NT2/D1 (cell line): Measurements from ENCODE around the gene EPHB4.

ENCODE experiments used
- DNase-seq: peaks from one replicate; pipeline ENCODE4 v3.0.0-alpha.2; 2011; ENCODE audit warnings: low read depth, low spot score
- H3K27me3 ChIP-seq: 2 replicates; pipeline ENCODE4 v1.6.0; 2011; ENCODE audit warnings: mild to moderate bottlenecking; ENCODE audit not compliant: insufficient read length, insufficient read depth
- H3K36me3 ChIP-seq: 2 replicates; pipeline ENCODE4 v1.6.1; 2011; ENCODE audit warnings: mild to moderate bottlenecking, low read length, mixed read lengths; ENCODE audit not compliant: insufficient read depth, insufficient read length
- H3K4me1 ChIP-seq: 2 replicates; pipeline ENCODE4 v1.5.1; 2011; ENCODE audit not compliant: insufficient read depth, insufficient read length
- H3K4me3 ChIP-seq: 2 replicates; pipeline ENCODE4 v1.5.1; 2011; ENCODE audit warnings: low read depth; ENCODE audit not compliant: insufficient read length
- H3K9ac ChIP-seq: 2 replicates; pipeline ENCODE4 v1.6.0; 2011; ENCODE audit warnings: low read depth; ENCODE audit not compliant: insufficient read length
- H3K9me3 ChIP-seq: 2 replicates; pipeline ENCODE4 v1.5.1; 2011; ENCODE audit warnings: mild to moderate bottlenecking, low read length; ENCODE audit not compliant: insufficient read depth
- SUZ12 ChIP-seq: IDR thresholded peaks from 2 replicates; pipeline ENCODE4 v1.6.1; 2011; ENCODE audit not compliant: insufficient read length, insufficient read depth; ENCODE audit errors: extremely low read depth
- YY1 ChIP-seq: IDR thresholded peaks from 2 replicates; pipeline ENCODE4 v1.6.1; 2011; ENCODE audit not compliant: insufficient read length, insufficient read depth
- ZNF274 ChIP-seq: IDR thresholded peaks from 2 replicates; pipeline ENCODE4 v1.6.1; 2011; ENCODE audit warnings: mild to moderate bottlenecking, low read depth, low read length

EPHB4 gene

DNA sequence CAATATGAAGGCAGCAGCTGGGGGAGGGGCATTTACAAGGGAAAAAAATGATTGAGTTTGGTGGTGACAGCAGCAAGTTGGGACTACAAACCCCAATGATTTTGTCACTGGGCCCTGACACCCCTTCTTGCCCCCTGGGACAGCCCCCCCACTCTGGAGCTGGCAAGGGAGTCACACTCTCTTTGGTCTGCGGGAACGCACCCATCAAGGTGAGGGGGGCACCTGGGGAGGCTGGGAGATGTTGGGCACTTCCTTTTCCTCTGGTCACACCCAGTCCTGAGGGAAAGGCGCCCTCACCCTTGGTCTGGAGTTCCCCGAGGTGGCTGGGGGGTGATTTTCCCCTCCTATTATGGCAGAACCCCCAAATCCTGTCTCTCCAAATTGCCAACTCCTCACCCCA, 24.4 kb downstream of the EPHB4 start:
- H3K36me3 ChIP-seq: peaks cover 44% of the 10 kb centered on the region
- DNase-seq: no peak
- no peak for TF ChIP-seq ZNF274
- no peak for TF ChIP-seq YY1
- no peak for TF ChIP-seq SUZ12
- no peak overlapping the region for H3K4me3 ChIP-seq
- peak overlapping the region; percentile 23 for H3K9ac ChIP-seq
- H3K4me1 ChIP-seq: peaks cover 23% of the 10 kb centered on the region
- no peaks in the 10 kb centered on the region for H3K27me3 ChIP-seq
- H3K9me3 ChIP-seq: no peaks in the 10 kb centered on the region

DNA sequence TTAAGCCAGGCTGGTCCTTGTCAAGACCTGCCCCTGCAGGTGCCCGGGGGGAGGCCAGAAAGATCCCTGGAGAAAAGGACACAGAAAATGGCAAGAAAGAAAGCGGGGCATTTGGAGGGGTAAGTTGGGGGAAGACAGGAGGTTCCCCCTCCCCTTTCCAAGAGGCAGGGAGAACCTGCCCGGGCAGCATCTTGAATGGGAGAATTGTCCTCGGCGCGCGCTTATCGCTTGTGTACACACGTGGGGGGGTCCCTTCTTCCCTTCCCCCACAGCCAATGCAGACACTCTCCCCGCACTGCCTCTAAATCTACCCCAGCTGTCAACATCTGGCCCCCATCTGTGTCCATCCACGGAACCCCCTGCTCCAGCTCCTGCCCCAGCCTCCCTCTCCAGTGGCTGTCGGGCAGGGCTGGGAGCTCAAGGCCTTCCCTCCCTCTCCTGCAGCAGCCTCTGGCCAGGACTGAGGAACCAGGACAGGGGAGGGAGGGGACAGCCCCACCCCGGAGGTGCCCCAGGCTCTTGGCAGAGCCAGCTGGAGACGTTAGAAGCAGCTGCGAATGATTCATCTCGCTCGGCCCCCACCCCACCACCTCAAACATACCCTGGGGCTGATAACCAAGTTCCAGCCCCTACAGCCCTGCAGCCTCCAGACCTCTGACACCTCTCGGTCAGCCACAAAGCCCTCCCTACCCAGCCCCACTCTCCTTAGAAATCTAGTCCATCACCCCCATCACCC, 25.3 kb downstream of the EPHB4 start:
- no peak for DNase-seq
- Histone ChIP-seq H3K27me3 (no peaks in the 10 kb centered on the region), H3K9ac (no peak overlapping the region), H3K4me3 (no peak overlapping the region), H3K9me3 (no peaks in the 10 kb centered on the region), H3K36me3 (peaks cover 35% of the 10 kb centered on the region), H3K4me1 (peaks cover 23% of the 10 kb centered on the region)
- TF ChIP-seq ZNF274: no peak
- TF ChIP-seq SUZ12: no peak
- no peak for TF ChIP-seq YY1

DNA sequence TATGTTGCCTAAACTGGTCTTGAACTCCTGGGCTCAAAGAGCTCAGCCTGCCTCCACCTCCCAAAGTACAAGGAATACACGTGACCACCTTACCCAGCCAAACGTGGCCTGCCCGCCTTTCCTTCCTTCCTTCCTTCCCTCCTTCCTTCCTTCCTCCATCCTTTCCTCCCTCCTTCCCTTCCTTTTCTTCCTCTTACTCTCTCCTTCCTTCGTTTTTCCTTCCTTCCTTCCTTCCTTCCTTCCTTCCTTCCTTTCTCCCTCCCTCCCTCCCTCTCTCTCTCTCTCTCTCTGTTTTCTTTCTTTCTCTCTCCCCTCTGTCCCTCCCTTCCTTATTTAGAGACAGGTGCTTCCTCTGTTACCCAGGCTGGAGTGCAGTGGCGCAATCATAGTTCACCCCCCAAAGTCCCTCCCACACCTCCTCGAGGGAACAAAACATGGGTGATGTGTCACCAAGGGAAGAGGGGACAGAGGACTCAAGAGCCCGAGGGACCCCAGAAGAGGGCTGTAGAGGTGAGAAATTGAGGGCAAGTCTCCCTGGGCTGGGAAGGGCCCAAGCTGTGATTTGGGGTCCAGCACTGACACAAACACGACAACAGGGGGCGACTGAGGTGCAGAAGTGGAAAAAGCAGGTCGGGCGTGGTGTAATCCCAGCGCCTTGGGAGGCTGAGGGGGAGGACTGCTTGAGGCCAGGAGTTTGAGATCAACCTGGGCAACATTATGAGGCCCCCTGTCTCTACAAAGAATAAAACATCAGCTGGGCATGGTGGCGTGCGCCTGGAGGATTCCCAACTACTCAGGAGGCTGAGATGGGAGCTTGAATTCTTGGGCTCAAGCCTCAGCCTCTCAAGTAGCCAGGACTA, 28.1 kb downstream of the EPHB4 start:
- TF ChIP-seq SUZ12: no peak
- no peak for TF ChIP-seq YY1
- no peak for TF ChIP-seq ZNF274
- Histone ChIP-seq H3K36me3 (peaks cover 9% of the 10 kb centered on the region), H3K9ac (no peak overlapping the region), H3K9me3 (no peaks in the 10 kb centered on the region), H3K4me1 (peaks cover 25% of the 10 kb centered on the region), H3K27me3 (no peaks in the 10 kb centered on the region), H3K4me3 (no peak overlapping the region)
- DNase-seq: no peak

DNA sequence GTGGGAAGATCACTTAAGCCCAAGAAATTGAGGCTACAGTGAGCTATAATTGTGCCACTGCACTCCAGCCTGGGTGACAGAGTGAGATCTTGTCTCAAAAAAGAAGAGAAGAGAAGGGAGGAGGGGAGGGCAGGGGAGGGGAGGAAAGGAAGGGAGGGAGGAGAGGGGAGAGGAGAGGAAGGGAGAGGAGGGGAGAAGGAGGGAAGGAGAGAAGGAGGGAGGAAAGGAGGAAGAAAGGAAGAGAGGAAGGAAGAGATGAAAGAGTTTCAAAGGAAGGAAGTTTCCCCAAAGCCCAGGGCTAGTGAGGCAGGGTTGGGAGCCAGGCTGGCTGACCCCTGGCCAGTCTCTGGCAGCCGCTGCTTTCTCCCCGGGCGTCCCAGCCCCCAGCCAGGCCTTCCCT, 32.6 kb downstream of the EPHB4 start:
- no peaks in the 10 kb centered on the region for H3K9me3 ChIP-seq
- TF ChIP-seq YY1: no peak
- no peak for TF ChIP-seq ZNF274
- no peak for TF ChIP-seq SUZ12
- H3K4me1 ChIP-seq: peaks cover 15% of the 10 kb centered on the region
- H3K36me3 ChIP-seq: no peaks in the 10 kb centered on the region
- H3K27me3 ChIP-seq: no peaks in the 10 kb centered on the region
- peak overlapping the region; percentile 50 for H3K9ac ChIP-seq
- no peak for DNase-seq
- H3K4me3 ChIP-seq: no peak overlapping the region

DNA sequence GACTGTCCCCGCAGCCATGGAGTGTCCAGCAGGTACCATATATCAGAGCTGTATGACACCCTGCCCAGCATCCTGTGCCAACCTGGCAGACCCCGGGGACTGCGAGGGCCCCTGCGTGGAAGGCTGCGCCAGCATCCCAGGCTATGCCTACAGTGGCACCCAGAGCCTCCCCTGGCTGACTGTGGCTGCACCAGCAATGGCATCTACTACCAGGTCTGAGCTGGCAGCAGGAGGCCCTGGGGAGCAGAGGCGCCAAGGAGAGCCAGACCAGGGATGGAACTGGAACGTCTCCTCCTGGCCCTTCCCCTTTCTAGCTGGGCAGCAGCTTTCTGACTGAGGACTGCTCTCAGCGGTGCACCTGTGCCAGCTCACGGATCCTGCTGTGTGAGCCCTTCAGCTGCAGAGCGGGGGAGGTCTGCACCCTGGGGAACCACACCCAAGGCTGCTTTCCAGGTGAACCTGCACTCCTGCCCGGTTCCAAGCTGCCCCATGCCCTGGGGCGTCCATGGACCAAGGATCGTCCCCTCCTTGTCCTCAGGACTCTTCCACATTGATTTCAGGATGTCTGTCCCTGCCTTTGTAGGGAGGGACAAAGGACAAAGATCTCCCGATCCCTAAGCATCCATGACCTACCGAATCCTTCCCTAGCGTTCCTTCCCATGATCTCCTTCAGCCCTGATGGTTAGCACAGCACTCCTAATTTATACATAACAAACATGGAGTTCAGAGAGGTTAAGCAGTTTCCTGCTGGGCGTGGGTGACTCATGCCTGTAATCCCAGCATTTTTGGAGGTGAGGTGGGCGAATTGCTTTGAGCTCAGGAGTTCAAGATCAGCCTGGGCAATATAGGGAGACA, 33.3 kb downstream of the EPHB4 start:
- H3K4me1 ChIP-seq: peaks cover 10% of the 10 kb centered on the region
- DNase-seq: peak; percentile 75
- H3K27me3 ChIP-seq: no peaks in the 10 kb centered on the region
- no peaks in the 10 kb centered on the region for H3K9me3 ChIP-seq
- H3K9ac ChIP-seq: peak overlapping the region; percentile 28
- H3K4me3 ChIP-seq: no peak overlapping the region
- TF ChIP-seq SUZ12 (no peak), YY1 (no peak), ZNF274 (no peak)
- H3K36me3 ChIP-seq: no peaks in the 10 kb centered on the region

DNA sequence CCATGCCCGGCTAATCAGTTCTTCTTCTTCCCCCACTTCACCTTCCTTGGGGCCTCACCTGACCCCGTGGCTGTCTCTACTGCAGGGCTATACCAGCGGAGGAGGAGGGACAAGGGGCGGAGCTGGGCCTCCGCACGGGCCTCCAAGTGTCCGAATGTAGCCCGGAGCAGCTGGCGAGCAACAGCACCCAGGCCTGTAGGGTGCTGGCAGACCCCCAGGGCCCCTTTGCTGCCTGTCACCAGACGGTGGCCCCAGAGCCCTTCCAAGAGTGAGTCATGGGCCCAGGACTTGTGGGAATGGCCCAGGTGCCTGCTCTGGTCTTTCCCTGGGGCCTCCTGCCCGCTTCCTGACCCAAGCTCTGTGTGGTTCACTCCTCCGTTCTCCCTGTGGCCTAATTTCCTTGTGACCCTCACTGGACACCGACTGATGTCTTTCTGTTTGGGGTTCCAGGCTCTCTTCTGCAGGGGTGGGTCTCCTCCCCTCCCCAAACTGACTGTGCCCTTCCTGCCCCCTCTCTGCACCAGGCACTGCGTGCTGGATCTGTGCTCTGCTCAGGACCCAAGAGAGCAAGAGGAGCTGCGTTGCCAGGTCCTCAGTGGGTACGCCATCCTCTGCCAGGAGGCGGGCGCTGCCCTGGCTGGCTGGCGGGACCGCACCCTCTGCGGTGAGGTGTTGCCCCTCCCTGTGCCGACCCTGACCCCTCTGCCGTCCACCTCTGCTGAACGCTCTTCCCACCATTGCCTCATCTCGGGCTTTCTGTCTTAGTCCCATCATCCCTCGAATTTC, 35.2 kb downstream of the EPHB4 start:
- Histone ChIP-seq H3K9ac (no peak overlapping the region), H3K27me3 (no peaks in the 10 kb centered on the region), H3K4me3 (no peak overlapping the region), H3K4me1 (peaks cover 10% of the 10 kb centered on the region), H3K36me3 (no peaks in the 10 kb centered on the region), H3K9me3 (no peaks in the 10 kb centered on the region)
- DNase-seq: no peak
- no peak for TF ChIP-seq SUZ12
- TF ChIP-seq ZNF274: no peak
